RWPE1 (cell line): ENCODE data around the gene TASP1.
"Not testable (repeated sequence)": the region's sequence is repeated elsewhere in the genome, so short reads cannot be mapped to it uniquely, and the experiment has no call there.

Experiments used
- CTCF ChIA-PET: fragments of 350-600 bp; sonication (Branson Sonifier 250); formaldehyde crosslinking; extraction: SDS; loops from one replicate; lab custom pipeline; 2021; lab: Yijun Ruan, JAX
- POLR2A ChIA-PET: fragments of 400-600 bp; formaldehyde crosslinking; extraction: SDS; loops from one replicate; lab custom pipeline; 2020; ENCODE audit warnings: antibody characterized with exemption; ENCODE audit not compliant: low non-redundant PET; lab: Yijun Ruan, JAX
- DNase-seq: peaks from one replicate; pipeline ENCODE4 v3.0.0; 2012; ENCODE audit warnings: low spot score
- H3K27ac ChIP-seq: fragments of 450-650 bp; 2 replicates; pipeline ENCODE4 v1.5.1; 2017
- CTCF ChIP-seq: fragments of 450-650 bp; conservative IDR thresholded peaks from 2 replicates; pipeline ENCODE4 v1.5.1; 2017; ENCODE audit warnings: low read depth, mild to moderate bottlenecking

TASP1 gene

GRCh38 chr20:13384132-13384531 is 254.6 kb downstream of the TASP1 start:
- H3K27ac ChIP-seq = no peak overlapping the region
- CTCF ChIA-PET = interaction anchor here (0.7 kb wide), 1 partner anchor 17 kb away, joined by 3 read pairs; no protein-coding TSS in a partner anchor
- no peak for DNase-seq
- POLR2A ChIA-PET = no interaction called here
- no peak for TF ChIP-seq CTCF

DNA sequence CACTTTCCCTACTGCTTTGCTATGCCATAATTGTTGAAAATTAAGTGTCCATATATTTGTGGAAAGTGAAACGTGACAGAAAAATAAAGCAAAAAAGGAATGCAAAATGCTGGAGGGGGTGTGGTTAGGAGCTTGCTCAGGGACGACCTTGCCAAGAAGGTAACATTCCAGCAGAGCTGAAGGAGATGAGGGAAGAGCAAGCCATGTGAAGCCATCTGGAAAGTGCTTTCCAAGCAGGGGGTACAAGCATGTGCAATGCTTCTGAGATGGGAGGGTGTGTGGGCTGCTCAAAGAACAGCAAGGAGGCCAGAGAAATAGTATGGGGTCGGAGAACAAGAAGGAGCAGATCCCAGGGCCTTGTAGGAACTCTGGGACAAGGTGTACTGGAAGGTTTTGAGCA is 255.9 kb downstream of the TASP1 start:
- POLR2A ChIA-PET = no interaction called here
- DNase-seq = no peak
- no peak for TF ChIP-seq CTCF
- CTCF ChIA-PET = no interaction called here
- no peak overlapping the region for H3K27ac ChIP-seq

- CTCF ChIA-PET = interaction anchor here (0.5 kb wide), 1 partner anchor 206 kb away, joined by 3 read pairs; no protein-coding TSS in a partner anchor
- H3K27ac ChIP-seq, POLR2A ChIA-PET, DNase-seq: not testable (repeated sequence)
These were observed 258.1 kb downstream of the TASP1 start for GRCh38 chr20:13380497-13381229.

DNA sequence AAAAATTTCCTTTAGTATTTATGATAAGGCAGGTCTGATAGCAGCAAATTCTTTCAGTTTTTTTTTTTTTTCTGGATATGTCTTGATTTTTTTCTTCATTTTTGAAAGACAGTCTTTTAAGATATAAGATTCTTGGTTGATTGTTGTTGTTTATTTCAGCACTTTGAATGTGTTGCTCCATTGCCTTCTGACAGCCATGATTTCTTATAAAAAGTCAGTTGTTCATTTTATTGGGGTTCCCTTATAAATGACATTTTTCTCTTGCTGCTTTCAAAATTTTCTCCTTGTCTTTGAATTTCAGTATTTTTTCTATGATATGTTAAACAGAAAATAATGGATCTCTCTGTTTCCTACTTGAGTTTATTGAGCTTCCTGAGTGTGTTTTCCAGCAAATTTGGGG is 265.3 kb downstream of the TASP1 start:
- POLR2A ChIA-PET = no interaction called here

DNA sequence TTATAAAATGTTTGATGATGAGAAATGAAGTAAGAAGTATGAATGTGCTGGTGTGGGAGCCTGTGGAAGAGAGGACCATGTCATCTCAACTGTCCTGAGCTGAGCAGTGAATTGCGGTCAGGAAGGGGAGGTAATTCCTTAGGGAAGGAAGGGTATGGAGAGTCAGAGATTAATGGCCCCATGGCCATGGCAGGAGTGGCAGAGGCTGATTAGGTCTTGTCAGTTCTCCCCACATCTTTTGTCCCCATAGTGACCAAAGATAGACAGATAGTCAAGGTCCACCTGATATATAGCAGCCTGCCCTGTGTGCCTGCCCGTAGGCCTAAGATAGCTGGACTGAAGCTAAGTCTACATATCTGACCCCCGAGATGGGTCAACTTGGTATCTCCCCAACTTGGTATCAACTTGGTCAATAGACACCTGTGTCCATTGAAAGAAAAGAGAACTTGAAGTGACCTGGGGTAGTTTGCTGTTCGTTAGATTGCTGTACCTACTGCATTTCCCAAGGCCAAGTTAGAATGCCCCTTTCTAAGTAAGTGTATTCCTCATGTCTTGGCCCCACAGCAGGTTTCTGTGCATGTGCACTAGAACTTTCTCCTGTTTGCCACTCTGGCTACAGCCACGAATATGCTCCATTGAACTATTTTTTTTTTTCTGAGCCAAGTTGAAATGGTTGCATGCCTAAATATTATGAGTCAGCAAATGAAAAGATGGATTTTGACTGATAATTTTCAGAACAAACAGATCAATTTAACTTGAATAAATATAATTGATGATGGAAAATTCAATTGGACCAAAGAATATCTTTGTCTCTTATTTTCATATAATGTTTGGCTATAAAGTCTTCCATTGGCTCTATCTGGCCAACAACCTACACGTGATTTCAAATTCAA is 274.2 kb downstream of the TASP1 start:
- TF ChIP-seq CTCF = no peak
- DNase-seq = no peak
- ChIA-PET CTCF (no interaction called here), POLR2A (no interaction called here)
- no peak overlapping the region for H3K27ac ChIP-seq

More for the DNA sequence above, 265.3 kb downstream of the TASP1 start:
- CTCF ChIA-PET = no interaction called here
- no peak for TF ChIP-seq CTCF
- DNase-seq = no peak
- H3K27ac ChIP-seq = no peak overlapping the region

DNA sequence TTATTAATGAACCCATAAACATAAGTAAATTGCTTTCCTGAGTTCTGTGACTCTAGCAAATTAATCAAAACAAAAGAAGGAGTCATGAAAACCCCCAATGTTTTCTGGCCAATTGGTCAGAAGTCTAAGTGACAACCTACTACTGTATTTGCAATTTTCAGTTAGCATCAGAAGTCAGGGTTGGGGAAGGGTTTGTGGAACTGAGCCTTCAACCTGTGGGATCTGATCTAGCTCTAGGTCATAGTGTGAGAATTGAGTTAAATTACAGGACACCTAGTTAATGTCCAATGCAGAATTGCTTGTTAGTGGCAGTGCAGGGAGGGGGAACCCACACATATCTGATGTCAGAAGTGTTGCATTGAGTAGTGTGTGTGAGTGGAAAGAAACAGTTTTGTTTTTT is 275.3 kb downstream of the TASP1 start:
- DNase-seq = no peak
- H3K27ac ChIP-seq = no peak overlapping the region
- CTCF ChIA-PET = no interaction called here
- POLR2A ChIA-PET = no interaction called here
- TF ChIP-seq CTCF = no peak

DNA sequence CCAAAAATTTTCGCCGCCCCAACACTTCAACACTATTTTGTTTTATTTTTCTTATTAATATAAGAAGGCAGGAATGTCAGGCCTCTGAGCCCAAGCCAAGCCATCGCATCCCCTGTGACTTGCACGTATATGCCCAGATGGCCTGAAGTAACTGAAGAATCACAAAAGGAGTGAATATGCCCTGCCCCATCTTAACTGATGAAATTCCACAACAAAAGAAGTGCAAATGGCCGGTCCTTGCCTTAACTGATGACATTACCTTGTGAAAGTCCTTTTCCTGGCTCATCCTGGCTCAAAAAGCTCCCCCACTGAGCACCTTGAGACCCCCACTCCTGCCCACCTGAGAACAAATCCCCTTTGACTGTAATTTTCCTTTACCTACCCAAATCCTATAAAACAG is 276.6 kb downstream of the TASP1 start:
- CTCF ChIA-PET, POLR2A ChIA-PET, H3K27ac ChIP-seq, DNase-seq: not testable (repeated sequence)

GRCh38 chr20:13358936-13359335 is 279.8 kb downstream of the TASP1 start:
- CTCF ChIA-PET, POLR2A ChIA-PET, DNase-seq, H3K27ac ChIP-seq: not testable (repeated sequence)

DNA sequence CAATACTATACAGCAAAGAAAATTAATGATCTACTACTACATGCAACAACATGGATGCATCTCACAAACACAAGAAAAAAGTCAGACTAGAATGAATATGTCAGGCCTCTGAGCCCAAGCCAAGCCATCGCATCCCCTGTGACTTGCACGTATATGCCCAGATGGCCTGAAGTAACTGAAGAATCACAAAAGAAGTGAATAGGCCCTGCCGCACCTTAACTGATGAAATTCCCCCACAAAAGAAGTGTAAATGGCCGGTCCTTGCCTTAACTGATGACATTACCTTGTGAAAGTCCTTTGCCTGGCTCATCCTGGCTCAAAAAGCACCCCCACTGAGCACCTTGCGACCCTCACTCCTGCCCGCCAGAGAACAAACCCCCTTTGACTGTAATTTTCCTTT is 280.9 kb downstream of the TASP1 start:
- DNase-seq, H3K27ac ChIP-seq, POLR2A ChIA-PET, CTCF ChIA-PET: not testable (repeated sequence)
